Cortex of kidney (tissue), 1 donor: Measurements from ENCODE around the gene KLHL33.
"Not testable (repeated sequence)": the region's sequence is repeated elsewhere in the genome, so short reads cannot be mapped to it uniquely, and the experiment has no call there.

Source experiments
- DNase-seq: peaks from one replicate; lab custom pipeline; 2025; lab: John Stamatoyannopoulos, UW

The KLHL33 gene

GRCh38 chr14:20446889-20447288 lies 10.9 kb upstream of the KLHL33 start:
- no peak for DNase-seq

GRCh38 chr14:20443650-20444049 lies 7.7 kb upstream of the KLHL33 start:
- not testable (repeated sequence) for DNase-seq

- no peak for DNase-seq
Measured at GRCh38 chr14:20441461-20441860, 5.5 kb upstream of the KLHL33 start.

DNA sequence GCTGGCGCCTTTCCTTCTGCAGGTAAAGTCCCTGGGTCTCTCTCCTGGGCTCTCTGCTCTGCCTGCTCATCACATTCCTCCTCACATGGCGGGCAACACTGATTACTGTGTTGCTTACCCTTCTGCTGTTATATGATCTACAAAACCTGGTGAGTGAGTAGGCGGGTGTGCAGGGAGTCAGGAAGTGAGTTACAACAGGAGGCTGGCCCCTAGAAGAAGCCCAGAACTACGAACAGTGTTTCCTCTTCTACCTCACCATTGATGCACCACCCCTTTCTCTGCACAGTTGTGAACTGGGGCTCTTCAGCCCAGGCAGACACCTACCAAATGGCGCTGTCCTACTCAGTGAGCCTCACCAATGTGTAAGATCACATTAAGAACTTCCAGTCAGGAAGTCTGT lies 4.9 kb upstream of the KLHL33 start:
- no peak for DNase-seq

DNA sequence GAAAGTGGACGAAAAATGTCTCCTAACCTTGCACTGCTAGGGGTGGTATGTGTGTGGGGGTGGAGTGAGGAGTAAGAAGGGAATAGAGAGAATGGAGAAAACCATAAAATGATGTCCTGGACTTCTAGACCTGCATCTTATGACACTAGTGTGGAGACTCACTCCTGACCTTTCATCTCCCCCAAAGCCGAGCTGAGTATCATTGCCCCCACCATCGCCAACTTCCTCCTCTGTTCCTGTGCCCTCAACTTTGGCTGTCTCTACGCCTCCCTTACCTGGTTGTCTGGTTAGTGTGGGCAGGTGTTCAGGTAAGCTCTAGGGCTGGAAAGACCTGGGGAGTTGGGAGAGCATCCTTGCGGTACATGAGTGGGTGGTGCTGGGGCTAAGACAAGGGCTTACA lies 4.5 kb upstream of the KLHL33 start:
- no peak for DNase-seq

GRCh38 chr14:20438664-20439063 lies 2.7 kb upstream of the KLHL33 start:
- DNase-seq, result no peak

GRCh38 chr14:20436363-20436755 lies 393 bp upstream of the KLHL33 start:
- DNase-seq, result no peak

DNA sequence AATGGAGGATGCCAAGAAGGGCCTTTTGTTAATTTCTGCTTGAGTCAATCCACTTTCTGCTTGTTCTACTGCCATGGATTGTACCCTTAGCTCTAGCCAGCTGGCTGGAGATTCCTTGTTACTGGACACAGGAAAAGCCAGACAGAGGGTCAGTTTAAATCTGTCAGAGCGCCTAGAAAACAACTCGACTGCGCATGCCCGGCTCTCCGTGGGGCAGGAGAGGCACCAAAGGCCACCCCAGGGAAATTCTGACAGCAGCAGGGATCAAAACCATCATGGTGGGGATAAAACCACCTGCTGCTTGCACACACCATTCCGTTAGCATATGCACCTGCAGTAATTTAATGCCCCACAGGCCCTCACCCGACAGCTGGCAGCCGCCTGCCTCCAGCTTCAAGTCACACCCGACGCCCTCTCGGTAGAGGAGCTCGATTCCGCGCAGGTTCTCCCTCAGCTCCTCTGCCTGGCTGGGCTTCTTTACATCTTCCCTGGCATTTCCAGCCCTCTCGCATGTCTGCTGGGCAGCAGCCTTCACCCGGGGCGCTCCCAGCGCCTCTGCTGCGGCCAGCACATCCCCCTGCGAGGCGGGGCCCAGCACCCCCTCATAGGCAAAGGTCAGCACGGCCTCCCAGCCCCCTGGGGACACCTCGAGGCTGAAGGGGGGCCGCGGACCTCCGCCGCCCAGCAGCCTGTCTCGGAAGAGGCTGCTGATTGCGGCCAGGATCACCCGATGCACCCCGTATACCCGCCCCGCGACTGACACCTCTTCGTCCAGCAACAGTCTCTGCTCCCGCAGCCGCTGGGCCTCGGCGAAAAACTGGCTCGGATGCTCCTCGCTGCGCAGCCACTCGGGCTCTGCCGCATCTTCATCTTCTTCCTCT lies 1.0 kb downstream of the KLHL33 start:
- DNase-seq, result no peak

DNA sequence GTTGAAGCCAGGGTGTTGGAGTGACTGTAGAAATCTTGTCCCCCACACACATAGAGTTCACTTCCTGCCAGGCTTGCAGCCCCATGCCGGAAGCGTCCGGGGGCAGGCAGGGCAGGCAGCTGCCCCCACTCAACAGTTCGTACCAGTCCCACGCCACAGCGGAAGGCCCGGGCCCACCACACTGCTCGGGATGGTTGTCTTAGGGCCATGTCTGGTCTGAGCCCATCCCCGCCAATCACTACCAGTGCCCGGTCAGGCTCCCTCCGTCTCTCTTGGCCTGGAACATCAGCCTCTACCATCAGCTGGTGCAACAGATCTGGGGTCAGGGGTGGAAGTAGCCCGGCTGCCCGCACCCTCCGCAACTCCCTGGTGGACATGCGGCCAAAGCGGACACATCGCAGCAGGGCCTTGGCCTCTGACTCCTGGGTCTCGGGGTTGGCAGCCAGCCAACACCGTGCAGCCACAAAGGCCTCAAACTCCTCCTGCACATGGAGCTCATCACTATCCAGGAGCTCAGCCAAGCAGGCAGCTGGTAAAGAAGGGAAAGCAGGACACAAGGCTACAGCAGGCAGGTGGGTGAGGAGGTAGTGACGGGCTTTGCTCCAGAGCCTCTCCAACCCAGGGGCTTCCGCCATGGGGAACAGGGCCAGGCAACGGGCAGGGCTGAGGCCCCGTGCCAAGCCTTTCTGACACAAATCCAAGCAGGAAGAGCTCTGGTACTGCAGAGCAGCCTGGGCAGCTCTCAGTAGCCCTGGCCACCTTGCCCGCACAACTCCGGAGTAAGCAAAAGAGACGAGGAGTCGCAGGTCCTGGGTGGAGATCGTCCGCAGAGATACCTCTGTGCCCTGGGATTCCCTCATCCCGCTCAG lies 5.9 kb downstream of the KLHL33 start:
- no peak for DNase-seq

DNA sequence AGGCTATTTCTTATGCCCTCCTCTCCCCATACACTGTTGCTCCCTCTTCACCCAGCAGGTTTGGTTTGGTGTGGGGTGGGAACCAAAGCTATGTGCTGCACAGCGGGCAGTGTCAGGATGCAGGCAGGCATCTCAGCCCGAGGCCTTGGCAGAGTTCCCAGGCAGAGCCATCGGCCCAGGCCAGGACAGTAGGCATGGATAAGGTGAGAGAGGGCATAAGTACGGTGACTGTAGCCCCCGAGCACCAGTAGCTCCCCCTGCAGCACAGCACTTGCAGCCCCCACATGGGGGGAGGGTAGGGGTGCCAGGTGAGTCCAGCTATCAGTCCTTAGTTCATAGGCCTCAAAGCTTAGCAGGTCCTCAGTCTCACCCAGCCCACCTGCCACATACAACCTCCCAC lies 7.2 kb downstream of the KLHL33 start:
- DNase-seq, result no peak

DNA sequence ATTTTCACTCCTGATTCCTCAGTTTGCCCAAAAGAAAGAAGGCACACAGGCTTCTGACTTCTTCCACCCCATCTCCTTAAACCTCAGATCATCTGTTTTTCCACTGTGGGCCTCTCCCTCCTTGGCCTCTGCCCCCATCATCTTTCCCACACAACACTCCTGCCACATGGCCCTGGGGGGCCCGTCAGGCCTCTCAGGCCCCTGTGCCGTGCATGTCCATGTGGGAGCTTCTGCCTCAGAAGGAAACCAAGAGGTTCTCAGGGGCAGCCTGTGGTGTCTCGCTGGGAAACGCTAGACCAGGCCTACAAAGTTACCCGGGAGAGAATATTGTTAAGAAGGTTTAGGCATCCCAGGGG lies 8.0 kb downstream of the KLHL33 start:
- DNase-seq, result no peak

DNA sequence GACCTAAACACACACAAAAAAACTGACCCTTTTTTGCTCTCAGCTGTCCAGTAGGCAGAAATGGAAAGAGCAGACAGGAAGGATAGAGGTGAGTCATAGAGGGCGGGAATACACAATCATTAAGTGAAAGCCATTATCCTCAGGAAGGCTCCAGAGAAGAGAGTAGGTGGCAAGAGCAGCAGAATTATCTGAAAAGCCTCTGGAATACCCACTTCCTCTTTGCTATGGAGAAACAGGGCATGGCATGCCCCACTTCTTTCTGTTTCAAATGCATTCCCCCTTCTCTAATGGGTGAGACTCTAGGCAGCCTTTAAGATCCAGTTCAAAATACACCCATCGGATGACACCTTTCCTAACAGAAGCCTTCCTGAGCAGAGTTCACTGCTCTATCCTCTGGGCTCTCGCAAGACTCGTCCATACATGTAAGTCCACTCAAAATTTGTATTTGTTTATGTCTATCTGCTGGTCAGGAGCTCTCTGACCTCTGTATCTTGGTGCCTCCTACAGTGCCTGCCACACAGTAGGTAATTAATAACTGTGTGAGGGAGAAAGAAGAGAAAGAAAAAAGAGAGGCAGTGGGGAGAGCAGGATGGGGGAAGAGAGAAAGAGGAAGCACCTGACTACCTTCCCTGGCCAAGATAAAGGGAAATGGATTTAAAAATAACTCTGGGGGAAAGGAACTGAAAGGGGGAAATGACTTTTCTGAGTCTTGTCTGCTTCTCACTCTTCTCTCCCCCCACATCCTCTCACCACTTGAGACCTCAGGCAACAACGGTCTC lies 8.5 kb downstream of the KLHL33 start:
- no peak for DNase-seq

DNA sequence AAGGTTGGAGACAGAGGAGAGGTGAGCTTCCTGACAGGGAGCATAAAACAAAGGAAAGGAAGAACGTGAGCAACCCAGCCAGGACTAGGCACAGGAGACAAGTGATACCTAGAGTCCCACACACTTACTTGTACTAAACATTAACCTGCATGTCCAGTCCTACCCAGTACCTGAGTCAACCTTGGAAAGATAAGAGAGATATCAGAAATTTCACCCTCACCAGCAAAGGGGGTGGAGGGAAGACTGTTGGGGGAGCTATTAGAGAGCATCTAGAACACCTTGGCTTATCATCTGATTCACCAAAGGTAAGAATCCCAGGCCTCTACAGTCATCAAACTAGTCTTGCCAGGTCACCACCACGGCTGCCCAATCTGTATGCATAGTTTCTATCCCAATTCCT lies 11.1 kb downstream of the KLHL33 start:
- DNase-seq, result no peak

- no peak for DNase-seq
Measured at GRCh38 chr14:20422886-20423285, 13.1 kb downstream of the KLHL33 start.

DNA sequence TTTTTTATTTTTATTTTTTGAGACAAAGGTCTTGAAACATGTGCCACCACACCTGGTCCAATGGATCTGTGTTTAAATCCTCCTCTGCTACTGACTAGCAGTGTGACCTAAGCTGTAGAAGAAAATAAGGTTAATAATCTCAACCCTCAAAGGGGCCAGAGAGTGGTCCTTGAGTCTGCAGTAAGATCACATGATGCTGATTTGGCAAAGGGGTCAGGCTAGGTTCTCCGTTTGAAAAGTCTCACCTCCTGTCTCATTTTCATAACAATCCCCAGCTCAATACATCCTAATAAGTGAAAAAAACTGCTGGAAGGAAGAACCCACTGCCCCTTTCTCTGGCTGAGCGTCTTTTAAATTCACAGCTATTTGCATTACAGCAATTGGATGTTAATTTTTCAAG lies 14.7 kb downstream of the KLHL33 start:
- DNase-seq, result no peak

GRCh38 chr14:20419419-20419818 lies 16.5 kb downstream of the KLHL33 start:
- DNase-seq, result no peak

DNA sequence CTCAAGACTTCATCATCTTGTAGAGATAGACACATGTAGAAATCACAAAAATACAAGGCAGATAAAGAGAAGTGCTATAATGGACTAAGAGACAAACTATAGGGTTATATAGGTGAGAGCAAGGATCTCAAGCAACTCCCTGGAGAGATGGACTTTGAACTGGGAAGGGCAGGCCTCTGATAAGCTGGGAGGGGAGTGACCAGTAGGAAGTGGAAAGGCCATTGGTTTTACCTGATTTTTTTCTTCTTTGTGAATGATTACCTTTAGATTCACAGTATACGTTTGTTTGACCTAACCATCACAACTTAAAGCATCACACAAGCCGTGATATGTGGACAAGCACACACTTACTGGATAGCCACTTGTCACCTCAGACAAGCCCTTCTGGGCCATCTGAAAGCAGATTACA lies 17.5 kb downstream of the KLHL33 start:
- DNase-seq, result no peak

GRCh38 chr14:20417250-20418186 lies 18.4 kb downstream of the KLHL33 start:
- no peak for DNase-seq

- DNase-seq, result no peak
Measured at GRCh38 chr14:20416223-20416622, 19.7 kb downstream of the KLHL33 start.

DNA sequence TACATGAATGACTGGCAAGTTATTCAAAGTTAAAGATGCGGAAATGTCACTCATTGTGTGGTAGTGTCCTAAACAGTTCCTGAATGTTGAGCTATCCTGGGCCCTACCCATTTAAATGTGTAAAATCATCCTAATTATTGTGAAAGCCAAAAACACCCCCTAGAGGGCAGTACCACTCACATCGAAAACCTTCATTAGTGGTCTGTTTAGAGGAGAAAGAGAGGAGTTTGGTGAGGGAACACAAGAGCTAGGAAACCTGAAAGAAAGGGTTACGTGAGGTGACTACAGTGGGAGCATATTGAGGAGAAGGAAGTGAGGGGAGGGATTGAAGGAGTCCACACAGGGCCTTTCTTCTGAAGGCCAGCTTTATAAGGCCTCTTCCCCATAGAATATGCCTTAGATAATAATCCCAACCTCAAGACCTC lies 20.2 kb downstream of the KLHL33 start:
- DNase-seq, result no peak

- no peak for DNase-seq
Measured at GRCh38 chr14:20413744-20414082, 22.3 kb downstream of the KLHL33 start.
